NCI-H446 (cell line): ENCODE data around the gene SLC19A3.
A peak's percentile ranks its signal among the peaks of the same experiment; 100 is the strongest.
"Not testable (repeated sequence)": the region's sequence is repeated elsewhere in the genome, so short reads cannot be mapped to it uniquely, and the experiment has no call there.

Source experiments
- DNase-seq, 2 experiments: peaks; one replicate each; lab custom pipeline; 2025; lab: John Stamatoyannopoulos, UW

Gene SLC19A3

GRCh38 chr2:227717687-227718567 is at the start of gene SLC19A3:
Gene SLC19A3, minus strand, starts transcription at chr2:227718028. Its CDS starts 15,710 bp downstream, at chr2:227702318.
- DNase-seq, result peak in 1 of 2 experiments; percentile 56

GRCh38 chr2:227766373-227766883 is 48.6 kb upstream of the SLC19A3 start:
- DNase-seq, result peak; percentile 3 to 49

DNA sequence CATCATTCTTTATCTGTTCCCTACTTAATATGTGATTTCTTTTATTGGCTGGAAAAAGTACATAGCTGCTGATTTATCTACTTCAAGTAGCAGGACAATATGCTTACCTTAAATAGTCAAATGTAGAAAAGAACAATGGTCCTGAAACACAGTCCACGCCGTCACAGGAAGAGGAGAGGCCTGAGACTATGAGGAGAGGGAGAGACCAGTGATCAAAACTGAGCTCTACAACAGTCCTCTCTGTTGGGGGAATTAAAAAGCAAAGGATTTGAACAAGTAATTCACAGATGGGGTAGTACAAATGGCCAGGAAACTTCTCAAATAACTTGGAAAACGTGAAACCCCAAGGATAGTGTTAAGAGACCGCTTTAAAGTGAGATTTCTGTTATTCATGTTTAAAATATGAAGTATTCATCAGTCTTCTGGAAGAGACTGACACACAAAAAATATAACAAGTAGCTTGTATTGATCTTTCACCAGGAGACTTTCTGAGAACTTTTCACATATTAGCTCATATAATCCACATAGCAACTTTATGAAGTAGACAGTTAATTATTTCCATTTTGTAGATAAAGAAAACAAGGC is 48.1 kb upstream of the SLC19A3 start:
- DNase-seq, result no peak

GRCh38 chr2:227761740-227762476 is 44.1 kb upstream of the SLC19A3 start:
- no peak for DNase-seq

- DNase-seq, result no peak
Observed at GRCh38 chr2:227759411-227760118, 41.7 kb upstream of the SLC19A3 start.

DNA sequence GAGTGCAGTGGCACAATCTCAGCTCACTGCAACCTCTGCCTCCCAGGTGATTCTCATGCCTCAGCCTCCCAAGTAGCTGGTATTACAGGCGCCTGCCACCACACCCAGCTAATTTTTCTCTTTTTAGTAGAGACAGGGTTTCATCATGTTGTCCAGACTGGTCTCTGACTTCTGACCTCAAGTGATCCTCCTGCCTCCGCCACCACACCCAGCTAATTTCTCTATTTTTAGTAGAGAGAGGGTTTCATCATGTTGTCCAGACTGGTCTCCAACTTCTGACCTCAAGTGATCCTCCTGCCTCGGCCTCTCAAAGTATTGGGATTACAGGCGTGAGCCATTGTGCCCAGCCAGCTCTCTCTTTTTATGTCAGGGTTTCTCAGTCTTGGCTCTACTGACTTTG is 38.4 kb upstream of the SLC19A3 start:
- DNase-seq, result not testable (repeated sequence)

- no peak for DNase-seq
Observed at GRCh38 chr2:227748079-227748478, 30.3 kb upstream of the SLC19A3 start.

DNA sequence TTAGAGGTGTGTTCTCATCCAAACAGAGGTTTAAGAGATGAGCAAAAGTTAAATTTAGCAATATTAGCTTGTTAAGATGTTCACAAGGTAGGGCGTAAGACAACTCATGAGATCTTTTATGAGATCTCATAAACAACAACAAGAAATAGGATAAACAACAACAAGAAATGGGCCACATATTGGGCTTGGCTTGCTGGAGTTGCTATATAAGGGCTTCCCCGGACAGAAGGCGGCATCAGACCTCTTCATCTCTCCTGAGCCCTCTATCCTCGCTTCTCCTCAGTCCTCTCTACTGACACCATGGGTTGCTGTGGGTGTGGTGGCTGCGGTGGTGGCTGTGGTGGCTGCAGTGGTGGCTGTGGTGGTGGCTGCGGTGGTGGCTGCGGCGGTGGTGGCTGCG is 27.8 kb upstream of the SLC19A3 start, which contains the start of gene SCYGR8:
Gene SCYGR8, plus strand, starts transcription at position 301 of the 400 bp plus-strand sequence. Its CDS starts 0 bp downstream, at position 301.
- no peak for DNase-seq

- DNase-seq, result not testable (repeated sequence)
Observed at GRCh38 chr2:227740705-227741104, 22.9 kb upstream of the SLC19A3 start.

GRCh38 chr2:227739351-227739750 is 21.5 kb upstream of the SLC19A3 start:
- DNase-seq, result no peak

GRCh38 chr2:227728035-227728434 is 10.2 kb upstream of the SLC19A3 start, which contains the start of gene SCYGR7:
Gene SCYGR7, plus strand, starts transcription at chr2:227728335. Its CDS starts 0 bp downstream, at chr2:227728335.
- no peak for DNase-seq

DNA sequence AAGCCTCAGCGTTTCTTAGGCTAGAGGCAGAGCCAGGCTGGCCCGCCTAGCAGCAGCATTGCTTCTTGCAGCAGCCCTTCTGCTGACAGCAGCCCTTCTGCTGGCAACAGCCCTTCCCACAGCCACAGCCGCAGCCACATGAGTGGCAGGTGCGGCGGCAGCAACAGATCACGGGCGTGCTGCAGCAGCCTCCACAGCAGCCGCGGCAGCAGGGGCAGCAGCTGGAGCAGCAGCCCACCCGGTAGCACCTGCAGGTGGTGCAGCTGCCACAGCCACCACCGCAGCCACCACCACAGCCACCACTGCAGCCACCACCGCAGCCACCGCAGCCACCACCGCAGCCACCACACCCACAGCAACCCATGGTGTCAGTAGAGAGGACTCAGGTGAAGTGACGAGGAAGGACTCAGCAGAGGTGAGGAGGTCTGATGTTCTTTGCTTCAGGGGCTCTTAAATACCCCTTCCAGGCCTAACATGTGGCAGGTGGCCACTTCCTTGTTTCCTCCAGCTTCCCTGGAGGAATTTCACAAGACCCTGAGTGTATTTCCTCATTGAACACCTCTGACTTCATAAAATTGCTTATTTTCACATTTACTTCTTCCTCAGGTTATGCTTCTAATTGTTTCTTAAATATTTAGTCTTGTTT is 6.7 kb upstream of the SLC19A3 start, which contains the start of gene SCYGR6:
Gene SCYGR6, minus strand, starts transcription at position 364 of the 646 bp plus-strand sequence. Its CDS starts 0 bp downstream, at position 364.
- DNase-seq, result no peak

DNA sequence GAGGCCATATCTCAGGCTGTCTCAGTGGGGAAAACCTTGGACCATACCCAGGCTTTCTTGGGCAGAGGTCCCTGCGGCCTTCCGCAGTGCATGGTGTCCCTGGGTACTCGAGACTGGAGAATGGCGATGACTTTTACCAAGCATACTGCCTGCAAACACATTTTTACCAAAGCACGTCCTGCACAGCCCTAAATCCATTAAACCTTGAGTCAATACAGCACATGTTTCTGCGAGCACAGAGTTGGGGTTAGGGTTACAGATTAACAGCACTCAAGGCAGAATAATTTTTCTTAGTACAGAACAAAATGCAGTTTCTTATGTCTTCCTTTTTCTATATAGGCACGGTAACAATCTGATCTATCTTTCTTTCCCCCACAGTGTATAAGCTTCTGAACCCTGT is 5.0 kb upstream of the SLC19A3 start:
- DNase-seq, result not testable (repeated sequence)

DNA sequence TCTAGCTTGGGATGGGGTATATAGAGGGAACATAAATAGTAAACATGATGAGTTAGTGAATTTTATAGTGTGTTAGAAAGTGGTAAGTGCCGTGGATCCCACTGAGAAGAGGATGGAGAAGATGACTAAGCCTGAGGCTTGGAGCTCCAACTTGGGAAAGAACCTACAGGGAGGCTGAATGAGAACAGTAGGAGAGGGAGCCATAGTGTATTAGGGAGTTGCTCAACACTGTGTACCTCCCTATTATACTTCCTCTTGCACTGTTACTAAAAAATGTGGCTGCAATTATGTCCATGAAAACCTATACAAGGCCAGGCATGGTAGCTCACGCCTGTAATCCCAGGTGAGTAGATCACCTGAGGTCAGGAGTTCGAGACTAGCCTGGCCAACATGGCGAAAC is 2.9 kb upstream of the SLC19A3 start:
- no peak for DNase-seq

DNA sequence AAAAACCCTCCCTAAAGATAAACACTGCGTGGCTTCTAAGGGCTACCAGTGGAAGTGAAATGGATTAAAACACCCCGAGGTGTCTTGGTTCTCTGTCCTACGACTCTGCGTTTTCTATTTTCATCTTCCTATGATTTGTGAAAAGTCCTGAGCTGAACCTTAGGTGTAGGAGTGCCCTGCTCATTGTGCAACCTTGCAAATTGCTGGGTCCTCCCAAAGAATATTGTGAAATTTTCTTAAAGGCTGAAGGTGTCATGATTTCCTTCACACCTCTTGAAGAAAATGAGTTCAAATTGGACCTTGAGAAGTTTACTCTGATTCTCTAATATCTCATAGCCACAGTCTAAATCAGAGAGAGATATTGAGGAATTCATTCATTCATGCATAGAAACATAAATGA is 1.8 kb upstream of the SLC19A3 start:
- no peak for DNase-seq

GRCh38 chr2:227716501-227716900 is 1.3 kb downstream of the SLC19A3 start:
- no peak for DNase-seq

- no peak for DNase-seq
Observed at GRCh38 chr2:227713291-227713690, 4.5 kb downstream of the SLC19A3 start.

- DNase-seq, result no peak
Observed at GRCh38 chr2:227710986-227711385, 6.8 kb downstream of the SLC19A3 start.

DNA sequence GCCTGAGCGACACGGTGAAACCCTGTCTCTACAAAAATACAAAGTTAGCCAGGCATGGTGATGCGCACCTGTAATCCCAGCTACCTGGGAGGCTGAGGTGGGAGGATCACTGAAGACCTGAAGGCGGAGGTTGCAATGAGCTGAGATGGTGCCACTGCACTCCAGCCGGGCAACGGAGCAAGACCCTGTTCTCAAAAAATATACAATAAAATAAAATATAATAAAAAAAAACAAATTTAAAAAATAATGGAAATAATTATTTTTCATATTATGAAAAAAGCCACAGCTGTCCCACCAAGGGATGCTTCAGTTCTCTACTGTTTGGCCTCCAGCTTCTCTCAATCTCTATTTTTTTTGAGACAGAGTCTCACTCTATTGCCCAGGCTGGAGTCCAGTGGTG is 10.4 kb downstream of the SLC19A3 start:
- no peak for DNase-seq

DNA sequence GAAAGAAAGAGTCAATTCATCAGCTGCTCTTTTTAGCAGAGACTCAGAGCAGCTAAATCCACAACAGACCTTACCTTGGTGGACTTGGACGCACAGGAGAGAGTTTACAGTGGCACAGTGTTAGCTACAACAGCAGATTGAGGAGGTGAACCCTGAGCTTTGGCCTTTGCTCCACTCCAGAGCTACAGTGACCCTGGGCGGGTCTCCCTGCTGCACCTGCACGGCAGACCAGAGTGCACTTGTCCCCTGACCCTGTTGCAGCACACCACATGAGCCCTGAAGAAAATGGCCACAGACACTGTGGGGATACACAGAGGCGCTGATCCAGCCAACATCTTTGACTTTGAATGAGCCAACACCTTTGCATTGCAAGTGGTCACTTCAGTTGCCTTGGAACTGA is 11.0 kb downstream of the SLC19A3 start:
- DNase-seq, result no peak

DNA sequence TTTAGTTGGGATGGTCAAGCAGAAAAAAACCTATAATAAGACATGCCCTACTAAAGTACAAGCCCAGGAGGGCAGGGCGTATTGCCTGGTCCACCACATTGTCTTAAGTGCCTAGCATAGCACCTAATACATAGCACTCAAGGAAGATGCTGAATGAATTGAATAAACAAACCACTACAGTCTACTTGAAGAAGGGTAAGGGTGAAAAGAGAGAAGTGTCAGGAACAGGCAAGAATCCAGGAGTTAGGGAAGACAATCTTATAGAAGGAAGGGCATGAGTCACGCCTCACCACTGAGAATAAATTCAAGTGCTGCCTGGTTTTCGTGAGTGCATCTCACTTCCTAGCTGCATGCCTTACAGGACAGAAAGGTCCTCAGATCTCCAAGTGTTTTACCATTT is 13.9 kb downstream of the SLC19A3 start:
- DNase-seq, result no peak
